Stimulated activated CD4-positive, alpha-beta T cell treated with anti-CD3 and anti-CD28 coated beads, Interleukin-12 subunit alpha, Interleukin-12 subunit beta, amount 100 ng/mL, for 24 hours (primary cell): ENCODE measurements around the gene STXBP1.
"Not testable (repeated sequence)": the region's sequence is repeated elsewhere in the genome, so short reads cannot be mapped to it uniquely, and the experiment has no call there.

Source experiments
- DNase-seq, 2 experiments: peaks; one replicate each; pipeline ENCODE4 v3.0.0-alpha.2; 2020; ENCODE audit warnings: low read depth in 2 of 2

Gene STXBP1

GRCh38 chr9:127577194-127577593 is 34.9 kb upstream of the STXBP1 start:
- DNase-seq: not testable (repeated sequence)

DNA sequence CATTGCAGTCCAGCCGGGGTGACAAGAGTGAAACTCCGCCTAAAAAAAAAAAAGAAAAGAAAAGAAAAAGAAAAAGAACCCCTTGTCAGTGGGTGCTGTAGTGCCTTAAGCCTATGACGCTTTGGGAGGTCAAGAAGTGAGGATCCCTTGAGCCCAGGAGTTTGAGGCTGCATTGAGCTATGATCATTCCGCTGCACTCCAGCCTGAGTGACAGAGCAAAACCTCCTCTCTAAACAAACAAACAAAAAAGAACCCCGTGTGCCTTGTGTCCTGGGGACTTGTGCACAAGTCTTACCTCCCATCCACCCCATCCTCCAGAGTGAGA is 33.5 kb upstream of the STXBP1 start:
- DNase-seq: no peak

GRCh38 chr9:127578952-127579853 is 32.9 kb upstream of the STXBP1 start:
- DNase-seq: peak; percentile 46 to 62

DNA sequence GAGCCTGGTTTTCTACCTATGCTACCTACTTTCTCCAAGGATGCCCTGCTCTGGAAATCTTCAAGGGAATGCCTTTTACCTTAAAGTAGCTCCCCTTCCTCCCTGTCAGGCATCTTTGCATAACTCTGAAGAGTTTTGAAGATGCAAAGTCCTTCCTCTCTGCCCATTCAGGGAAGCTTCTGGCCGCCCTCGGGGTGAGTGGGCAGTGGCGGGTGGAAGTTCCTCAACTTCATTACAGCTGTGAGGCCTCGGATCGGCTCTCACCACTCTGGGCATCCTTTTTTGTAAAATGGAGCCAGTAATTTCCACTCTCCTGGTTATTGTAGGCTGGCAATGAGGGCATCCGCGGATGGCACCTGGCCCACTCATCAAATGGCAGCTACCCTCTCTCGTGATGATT is 31.7 kb upstream of the STXBP1 start:
- DNase-seq: no peak

- DNase-seq: no peak
Measured at GRCh38 chr9:127580879-127581475, 31.1 kb upstream of the STXBP1 start.

DNA sequence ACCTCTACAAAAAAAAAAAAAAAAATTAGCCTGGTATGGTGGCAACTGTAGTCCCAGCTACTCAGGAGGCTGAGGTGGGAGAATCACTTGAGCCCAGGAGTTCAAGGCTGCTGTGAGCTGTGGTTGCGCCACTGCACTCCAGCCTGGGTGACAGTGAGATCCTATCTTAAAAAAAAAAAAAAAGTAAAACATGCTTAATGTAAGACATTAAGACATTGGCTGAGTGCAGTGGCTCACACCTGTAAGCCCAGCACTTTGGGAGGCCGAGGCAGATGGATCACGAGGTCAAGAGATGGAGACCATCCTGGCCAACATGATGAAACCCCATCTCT is 27.6 kb upstream of the STXBP1 start:
- DNase-seq: not testable (repeated sequence)

GRCh38 chr9:127585161-127585819 is 26.8 kb upstream of the STXBP1 start:
- DNase-seq: no peak

GRCh38 chr9:127586096-127586495 is 26.0 kb upstream of the STXBP1 start:
- no peak for DNase-seq

GRCh38 chr9:127586537-127586936 is 25.5 kb upstream of the STXBP1 start:
- DNase-seq: peak; percentile 22 to 48

- DNase-seq: no peak
Measured at GRCh38 chr9:127587966-127588365, 24.1 kb upstream of the STXBP1 start.

DNA sequence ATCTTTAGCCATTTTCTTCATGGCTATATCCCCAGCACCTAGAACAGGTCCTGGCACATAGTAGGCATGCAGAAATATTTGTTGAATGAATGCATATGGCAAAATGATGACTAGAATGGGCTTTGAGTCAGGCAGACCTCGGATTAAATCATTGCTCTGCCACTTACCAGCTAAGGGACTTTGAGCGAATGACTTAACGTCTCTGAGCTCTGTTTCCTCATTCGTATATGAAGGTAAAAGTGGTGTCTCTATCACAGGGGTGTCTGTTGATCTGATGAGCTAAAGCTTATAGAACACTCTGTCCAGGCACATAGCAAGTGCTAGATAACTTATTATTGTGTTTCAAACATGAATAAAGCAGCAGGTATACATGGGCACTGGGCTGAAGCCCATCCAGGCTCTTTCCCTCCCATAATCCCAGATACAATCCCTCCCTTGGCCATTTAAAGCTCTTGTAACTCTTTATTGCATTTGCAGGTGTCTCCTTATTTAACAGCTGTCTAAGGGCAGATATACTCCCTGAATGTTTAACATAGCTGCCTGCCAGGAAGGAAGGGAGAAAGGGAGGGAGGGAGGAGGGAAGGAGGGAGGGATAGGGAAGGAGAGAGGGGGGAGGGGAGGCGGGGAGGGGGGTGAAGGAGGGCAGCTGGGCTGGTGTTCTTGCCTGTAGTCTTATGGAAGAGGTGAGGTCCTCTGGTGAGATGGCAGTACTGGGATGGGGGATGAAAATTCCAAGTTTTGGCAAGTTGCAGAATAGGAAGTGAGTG is 23.2 kb upstream of the STXBP1 start:
- DNase-seq: no peak

- DNase-seq: no peak
Measured at GRCh38 chr9:127589955-127590370, 22.1 kb upstream of the STXBP1 start.

DNA sequence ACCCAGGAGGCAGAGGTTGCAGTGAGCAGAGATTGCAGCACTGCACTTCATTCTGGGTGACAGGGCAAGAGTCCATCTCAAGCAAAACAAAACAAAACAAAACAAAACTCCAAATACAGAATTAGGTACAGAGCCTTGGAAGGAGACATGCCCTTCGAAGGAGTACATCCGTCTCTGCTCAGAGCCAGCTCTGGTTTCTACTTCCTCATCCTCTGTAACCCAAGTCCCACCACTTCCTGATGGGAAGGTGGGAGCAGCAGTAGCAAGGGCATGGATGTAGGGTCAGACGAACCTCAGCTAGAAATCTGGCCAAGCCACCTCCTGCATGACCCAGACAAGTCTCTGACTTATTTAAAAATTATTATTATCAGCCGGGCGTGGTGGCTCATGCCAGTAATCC is 16.5 kb upstream of the STXBP1 start:
- DNase-seq: no peak

DNA sequence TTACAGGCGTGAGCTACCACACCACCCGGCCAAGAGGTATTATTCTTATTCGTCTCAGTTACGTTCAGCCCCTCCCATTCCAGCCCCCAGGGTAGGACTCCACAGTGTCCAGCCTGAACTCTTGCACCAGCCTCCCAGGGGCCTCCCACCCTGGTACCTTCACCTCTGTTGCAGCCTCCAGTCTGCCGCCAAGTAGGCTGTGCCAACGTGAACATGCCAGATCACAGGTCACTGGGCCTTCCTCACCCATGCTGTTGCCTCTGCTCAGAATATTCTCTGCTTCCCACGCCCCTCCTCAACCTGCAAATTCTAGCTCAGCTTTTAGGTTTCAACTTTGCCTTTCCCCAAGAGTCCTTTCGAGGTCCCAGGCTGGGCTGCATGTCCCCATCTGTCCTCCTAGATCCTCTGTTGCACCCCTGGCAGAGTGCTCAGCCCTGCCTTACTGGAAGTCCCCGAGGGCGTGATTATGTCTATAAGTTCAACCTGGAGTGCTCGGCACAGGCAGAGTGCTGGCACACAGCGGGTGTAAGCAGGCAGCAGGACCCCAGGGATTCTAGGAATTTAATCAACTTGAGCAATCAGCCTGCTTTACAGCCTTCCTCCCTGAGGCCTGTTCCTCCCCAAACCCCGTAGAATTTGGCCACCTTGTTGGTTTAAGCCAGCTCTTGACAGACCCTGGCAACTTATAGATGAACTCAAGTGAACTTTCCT is 13.1 kb upstream of the STXBP1 start:
- no peak for DNase-seq

- no peak for DNase-seq
Measured at GRCh38 chr9:127599550-127599891, 12.6 kb upstream of the STXBP1 start.

GRCh38 chr9:127603226-127603625 is 8.9 kb upstream of the STXBP1 start:
- DNase-seq: no peak

DNA sequence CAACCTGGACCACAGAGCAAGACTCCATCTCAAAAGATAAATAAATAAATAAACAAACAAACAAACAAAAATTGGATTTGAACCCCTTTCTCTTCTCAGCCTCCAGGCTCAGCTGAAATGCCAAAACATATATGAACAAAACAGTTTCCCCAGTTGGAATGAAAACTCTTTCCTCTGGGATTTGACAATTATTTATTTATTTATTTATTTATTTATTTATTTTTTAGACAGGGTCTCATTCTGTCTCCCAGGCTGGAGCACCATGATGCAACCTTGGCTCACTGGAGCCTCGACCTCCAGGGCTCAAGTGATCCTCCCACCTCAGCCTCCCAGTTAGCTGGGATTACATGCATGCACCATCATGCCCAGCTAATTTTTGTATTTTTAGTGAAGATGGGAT is 6.0 kb upstream of the STXBP1 start:
- no peak for DNase-seq

DNA sequence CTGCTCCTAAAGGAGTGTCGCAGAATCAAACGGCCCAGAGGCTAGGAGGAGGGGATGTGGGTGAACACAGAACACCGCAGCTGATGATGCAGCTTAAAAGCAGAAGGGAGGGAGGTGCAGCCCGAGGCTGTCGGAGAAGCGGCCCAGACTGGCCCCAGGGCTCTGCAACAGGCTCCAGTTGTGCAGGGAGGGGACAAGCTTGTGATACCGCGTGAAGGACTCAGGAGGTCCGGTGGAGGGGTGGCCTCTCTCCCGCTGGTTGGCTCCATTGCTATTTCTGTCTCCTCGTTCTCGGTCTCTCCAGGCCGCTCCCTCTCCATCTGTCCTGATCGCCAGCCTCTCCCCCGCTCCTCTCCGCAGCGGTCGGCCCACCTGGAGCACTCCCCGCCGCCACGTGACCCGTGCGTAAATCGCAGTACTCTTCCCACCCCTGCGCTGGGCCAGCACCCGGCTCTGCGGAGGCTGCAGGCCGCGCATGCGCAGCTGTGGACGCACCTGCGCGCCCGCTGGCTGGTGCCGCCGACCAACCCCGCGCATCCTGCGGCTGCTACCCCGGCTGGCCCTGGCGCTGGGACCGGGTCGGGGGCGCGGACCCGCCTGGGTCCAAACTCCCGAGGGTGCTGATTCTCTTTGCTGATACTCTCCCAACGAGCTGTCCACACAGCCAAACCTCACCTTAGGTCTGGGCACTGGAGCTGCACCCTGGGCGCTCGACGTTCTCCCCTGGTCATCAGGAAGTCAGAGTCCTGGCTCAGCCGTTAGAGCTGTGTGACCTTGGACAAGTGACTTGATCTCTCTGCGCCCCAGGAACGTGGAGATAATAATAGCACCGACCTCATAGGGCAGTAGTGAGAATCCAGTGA is 3.7 kb upstream of the STXBP1 start:
- peak; percentile 49 to 66 for DNase-seq

- DNase-seq: no peak
Measured at GRCh38 chr9:127611603-127611898, 526 bp upstream of the STXBP1 start.

GRCh38 chr9:127612939-127613582 is 984 bp downstream of the STXBP1 start:
- DNase-seq: peak in 1 of 2 experiments; percentile 37

GRCh38 chr9:127613583-127613954 is 1.5 kb downstream of the STXBP1 start:
- no peak for DNase-seq
